Measurements from ENCODE around the gene NME8.
A peak's percentile ranks its signal among the peaks of the same experiment; 100 is the strongest.
"Not testable (repeated sequence)": the region's sequence is repeated elsewhere in the genome, so short reads cannot be mapped to it uniquely, and the experiment has no call there.

NME8 gene, protein sequence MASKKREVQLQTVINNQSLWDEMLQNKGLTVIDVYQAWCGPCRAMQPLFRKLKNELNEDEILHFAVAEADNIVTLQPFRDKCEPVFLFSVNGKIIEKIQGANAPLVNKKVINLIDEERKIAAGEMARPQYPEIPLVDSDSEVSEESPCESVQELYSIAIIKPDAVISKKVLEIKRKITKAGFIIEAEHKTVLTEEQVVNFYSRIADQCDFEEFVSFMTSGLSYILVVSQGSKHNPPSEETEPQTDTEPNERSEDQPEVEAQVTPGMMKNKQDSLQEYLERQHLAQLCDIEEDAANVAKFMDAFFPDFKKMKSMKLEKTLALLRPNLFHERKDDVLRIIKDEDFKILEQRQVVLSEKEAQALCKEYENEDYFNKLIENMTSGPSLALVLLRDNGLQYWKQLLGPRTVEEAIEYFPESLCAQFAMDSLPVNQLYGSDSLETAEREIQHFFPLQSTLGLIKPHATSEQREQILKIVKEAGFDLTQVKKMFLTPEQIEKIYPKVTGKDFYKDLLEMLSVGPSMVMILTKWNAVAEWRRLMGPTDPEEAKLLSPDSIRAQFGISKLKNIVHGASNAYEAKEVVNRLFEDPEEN

DNA sequence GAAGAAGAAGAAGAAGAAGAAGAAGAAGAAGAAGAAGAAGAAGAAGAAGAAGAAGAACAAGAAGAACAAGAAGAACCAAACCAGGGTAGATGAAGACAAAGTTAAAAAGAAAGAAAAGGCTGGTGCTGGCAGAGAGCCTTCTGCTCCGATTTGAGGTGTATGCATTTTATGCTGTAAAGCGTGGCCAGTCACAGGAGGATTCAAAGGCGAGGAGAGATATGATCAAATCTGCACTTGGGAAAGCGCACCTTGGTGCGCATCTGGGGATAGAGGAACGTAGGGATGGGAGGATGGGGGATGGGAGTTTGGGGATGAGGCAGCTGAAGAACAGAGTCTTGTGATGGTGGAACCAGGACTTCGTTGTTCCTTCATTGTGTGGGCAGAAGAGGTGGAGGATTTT is at the start of gene NME8:
NME8 (plus strand) TSS at position 301 of the 400 bp plus-strand sequence. CDS start 1,670 bp downstream, outside the sequence.
- DNase-seq (ENCODE audit: low spot score): no peak

- no peak for DNase-seq (ENCODE audit: low spot score)
These were observed 42.2 kb upstream of the NME8 start for GRCh38 chr7:37806152-37806551.

DNA sequence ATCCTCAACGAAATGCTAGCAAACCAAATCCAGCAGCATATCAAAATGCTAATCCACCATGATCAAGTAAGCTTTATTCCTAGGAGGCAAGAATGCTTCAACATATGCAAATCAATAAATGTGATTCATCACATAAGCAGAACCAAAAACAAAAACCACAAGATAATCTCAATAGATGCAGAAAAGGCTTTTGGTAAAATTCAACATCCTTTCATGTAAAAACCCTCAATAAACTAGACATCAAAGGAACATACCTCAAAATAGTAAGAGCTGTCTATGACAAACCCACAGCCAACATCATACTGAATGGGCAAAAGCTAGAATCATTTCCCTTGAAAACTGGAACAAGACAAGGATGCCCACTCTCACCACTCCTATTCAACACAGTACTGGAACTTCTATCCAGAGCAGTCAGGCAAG is 36.2 kb upstream of the NME8 start:
- not testable (repeated sequence) for DNase-seq (ENCODE audit: low spot score)

- no peak for DNase-seq (ENCODE audit: low spot score)
These were observed 32.6 kb upstream of the NME8 start for GRCh38 chr7:37815671-37816371.

- DNase-seq (ENCODE audit: low spot score): no peak
These were observed 31.3 kb upstream of the NME8 start for GRCh38 chr7:37816922-37817590.

- DNase-seq (ENCODE audit: low spot score): no peak
These were observed 30.8 kb upstream of the NME8 start for GRCh38 chr7:37817591-37817960.

DNA sequence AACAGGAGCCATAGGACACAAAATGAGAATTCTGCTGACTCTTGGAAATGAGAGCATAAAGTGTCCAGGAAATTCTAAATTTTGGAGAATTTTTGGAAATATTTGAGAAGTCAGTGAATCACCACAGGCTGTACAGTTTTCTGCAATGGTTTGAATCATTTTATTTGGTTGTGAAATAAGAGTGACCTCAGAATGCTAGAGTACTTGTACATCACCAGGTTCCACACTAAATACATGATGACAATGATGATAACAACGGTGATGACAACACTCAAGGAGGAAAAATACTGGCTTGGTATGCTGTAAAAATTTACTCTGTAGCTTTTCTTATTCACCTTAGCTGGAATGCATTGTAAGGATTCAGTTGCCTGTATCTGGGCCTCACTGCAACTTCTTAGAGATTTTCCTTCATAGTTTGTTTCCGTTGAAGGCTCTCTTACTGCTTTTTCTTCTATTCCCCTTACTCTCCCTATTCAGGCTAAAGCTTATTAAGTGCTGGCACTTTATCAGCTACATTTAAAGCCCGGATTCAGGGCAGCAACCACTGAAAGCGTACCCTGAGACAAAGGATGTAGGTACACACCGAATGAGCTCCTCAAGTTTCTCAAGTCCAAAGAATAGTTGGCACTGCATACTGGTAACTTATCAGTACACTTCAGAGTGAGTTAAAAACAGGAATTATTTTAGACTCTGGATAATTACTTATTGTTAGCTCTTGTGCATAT is 30.2 kb upstream of the NME8 start:
- no peak for DNase-seq (ENCODE audit: low spot score)

DNA sequence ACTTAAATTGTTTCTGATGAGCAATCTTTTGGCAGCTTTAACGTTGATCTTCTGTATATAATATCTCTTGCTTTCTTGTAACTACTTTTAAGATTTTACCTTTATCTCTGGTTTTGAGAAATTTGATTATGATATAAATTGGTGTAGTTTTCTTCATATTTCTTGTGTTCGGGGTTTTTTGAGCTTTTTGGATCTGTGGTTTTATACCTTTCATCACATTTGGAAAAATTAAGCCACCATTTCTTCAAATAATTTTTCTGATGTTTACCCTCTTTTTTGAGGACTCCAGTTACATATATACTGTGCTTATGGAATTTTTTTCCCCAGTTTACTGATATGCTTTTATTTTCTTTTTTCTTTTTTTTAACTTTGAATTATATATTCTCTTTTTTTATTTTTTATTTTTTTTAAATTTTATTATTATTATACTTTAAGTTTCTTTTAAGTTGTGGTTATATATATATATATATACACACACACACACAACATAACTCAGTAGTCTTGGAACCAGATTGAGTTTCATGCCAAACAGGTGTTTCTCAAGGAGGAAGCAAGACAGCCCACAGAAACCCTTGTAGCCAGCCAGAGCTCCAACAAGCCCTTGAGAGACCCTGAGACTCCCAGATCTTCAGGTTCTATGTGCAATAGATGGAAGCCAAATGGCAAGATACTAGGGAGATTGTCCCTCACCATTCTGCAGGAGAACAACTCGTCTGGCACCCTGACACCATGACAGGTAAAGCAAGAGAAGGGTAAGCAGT is 27.5 kb upstream of the NME8 start:
- no peak for DNase-seq (ENCODE audit: low spot score)

DNA sequence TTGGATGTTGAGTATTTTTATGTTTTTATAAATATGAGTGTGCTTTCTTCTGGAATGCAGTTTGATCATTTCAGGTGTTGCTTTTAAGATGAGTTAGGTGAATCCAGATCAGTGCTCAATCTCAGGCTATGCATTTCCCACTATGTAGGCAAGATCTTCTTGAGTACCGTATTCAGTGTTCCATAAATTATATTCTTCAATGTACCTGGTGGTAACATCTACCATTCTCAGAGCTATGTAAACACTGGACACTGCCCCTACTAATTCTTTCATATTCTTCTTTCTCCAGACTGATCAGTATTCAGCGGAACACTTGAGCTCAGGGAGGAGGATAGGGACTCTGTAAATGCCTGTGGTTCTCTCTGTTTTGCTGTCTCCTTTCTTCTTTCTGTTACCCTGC is 25.5 kb upstream of the NME8 start:
- DNase-seq (ENCODE audit: low spot score): no peak

GRCh38 chr7:37823557-37823956 is 24.8 kb upstream of the NME8 start:
- no peak for DNase-seq (ENCODE audit: low spot score)

GRCh38 chr7:37825038-37825437 is 23.4 kb upstream of the NME8 start:
- no peak for DNase-seq (ENCODE audit: low spot score)

DNA sequence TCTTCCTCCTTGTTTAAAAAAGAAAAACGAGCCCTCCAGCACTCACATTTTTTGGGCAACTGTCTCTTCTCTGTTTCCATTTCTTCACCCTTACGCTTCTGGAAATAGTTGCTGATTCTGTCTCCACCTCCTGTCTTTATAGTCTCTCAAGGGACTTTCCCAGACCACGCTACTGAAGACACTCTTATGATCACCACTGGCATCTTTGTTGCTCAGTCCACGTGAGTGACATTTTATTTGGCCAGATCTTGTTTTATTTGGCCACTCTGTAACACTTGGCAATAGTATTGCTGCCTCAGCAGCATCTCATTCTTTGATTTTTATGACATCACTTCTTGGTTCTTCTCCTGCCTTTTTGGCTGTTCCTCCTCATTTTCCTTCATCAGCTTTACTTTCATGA is 21.6 kb upstream of the NME8 start:
- no peak for DNase-seq (ENCODE audit: low spot score)

DNA sequence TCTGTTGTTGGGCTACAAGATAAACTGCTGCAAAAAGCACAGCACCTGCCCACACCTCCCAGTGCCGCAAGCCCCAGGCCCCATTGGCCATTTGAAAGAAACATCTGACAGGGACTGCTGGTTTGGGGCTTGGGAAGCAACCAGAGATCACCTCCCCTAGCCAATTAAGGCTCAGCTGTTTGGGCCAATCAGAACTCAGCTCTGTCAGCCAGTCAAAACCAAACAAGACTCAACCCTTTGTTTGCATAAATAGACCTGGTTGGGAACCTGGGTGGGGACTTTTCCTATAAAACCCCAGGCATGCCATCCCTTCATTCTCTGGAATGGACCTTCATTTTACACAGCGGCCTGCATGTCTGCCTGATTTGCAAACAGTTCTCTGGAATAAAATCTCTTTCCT is 17.2 kb upstream of the NME8 start:
- no peak for DNase-seq (ENCODE audit: low spot score)

DNA sequence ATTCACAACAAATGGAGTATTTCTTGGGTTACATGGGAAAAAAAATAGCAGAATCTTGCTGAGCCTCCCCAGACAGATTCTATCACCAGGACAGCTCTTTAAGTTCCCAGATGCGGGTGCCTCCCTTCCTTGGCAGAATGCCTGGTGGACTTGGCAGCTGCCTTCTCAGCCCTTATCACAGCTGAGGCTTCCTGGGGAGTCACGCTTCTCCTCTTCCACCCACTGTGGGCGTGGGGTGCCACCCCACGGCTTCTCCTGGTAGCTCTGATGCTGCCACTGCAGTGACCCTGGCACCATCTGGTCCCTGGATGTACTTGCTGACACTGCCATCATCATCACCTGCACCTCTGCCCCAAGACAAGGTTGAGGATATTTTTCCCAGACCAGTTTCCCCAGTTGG is 16.2 kb upstream of the NME8 start:
- peak; percentile 35 for DNase-seq (ENCODE audit: low spot score)

GRCh38 chr7:37833107-37833817 is 15.1 kb upstream of the NME8 start:
- DNase-seq (ENCODE audit: low spot score): peak; percentile 75

- no peak for DNase-seq (ENCODE audit: low spot score)
These were observed 14.6 kb upstream of the NME8 start for GRCh38 chr7:37833818-37834146.

DNA sequence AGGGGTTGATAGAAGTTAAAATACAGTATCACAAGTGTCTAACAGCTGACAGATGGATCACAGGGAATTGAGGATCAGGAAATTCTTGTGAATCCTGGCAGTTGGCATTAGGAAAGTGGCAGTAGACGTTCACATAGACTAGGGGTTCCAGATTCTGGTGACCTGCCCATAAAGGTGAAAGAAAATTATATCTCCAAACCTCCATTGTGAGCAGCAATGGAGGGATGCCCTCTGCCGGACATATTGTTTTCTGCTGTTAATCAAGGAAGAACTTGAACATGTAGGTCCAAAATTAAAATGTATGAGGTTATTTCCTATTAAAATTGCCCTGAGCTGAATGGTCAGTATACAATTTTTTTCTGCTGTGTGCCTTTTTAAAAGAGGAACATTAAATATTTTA is 5.1 kb downstream of the NME8 start:
- DNase-seq (ENCODE audit: low spot score): peak; percentile 30

- no peak for DNase-seq (ENCODE audit: low spot score)
These were observed 33.7 kb downstream of the NME8 start for GRCh38 chr7:37882086-37882485.

- DNase-seq (ENCODE audit: low spot score): no peak
These were observed 45.0 kb downstream of the NME8 start for GRCh38 chr7:37893359-37893758.

DNA sequence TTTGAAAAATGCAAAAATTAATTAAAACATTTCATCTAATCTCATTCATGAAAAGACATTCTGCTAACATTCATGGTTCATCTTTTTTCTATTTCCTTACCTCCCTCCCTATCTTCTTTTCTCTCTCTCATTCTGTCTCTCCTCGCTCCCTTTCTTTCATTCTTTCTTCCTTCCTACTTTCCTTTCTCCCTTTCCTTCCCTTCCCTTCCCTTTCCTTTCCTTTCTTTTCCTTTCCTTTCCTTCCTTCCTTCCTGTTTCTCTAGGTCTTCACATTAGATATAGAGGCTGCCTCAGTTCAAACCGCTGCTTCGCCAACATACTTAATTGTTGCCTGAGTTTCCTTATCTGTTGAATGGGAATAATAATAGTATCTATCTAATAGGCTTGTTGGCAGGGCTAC is 46.3 kb downstream of the NME8 start:
- no peak for DNase-seq (ENCODE audit: low spot score)

Data from D341Med (cell line).